NCI-H1930 (cell line): ENCODE data around the gene GDF7.
A peak's percentile ranks its signal among the peaks of the same experiment; 100 is the strongest.

Experiments
- DNase-seq, 2 experiments: peaks; one replicate each; lab custom pipeline; 2025; lab: John Stamatoyannopoulos, UW

GDF7 gene

GRCh38 chr2:20661421-20662307 lies 5.3 kb upstream of the GDF7 start:
- peak; percentile 27 to 67 for DNase-seq

- DNase-seq, result no peak
These were observed 4.5 kb upstream of the GDF7 start for GRCh38 chr2:20662308-20662937.

- no peak for DNase-seq
These were observed 3.5 kb upstream of the GDF7 start for GRCh38 chr2:20663196-20664070.

GRCh38 chr2:20664071-20664390 lies 2.9 kb upstream of the GDF7 start:
- no peak for DNase-seq

- DNase-seq, result no peak
These were observed 2.3 kb upstream of the GDF7 start for GRCh38 chr2:20664431-20665242.

- no peak for DNase-seq
These were observed 1.5 kb upstream of the GDF7 start for GRCh38 chr2:20665243-20666004.

- peak in 1 of 2 experiments; percentile 14 for DNase-seq
These were observed 990 bp upstream of the GDF7 start for GRCh38 chr2:20666005-20666303.

- no peak for DNase-seq
These were observed 197 bp downstream of the GDF7 start for GRCh38 chr2:20667151-20667530.

- no peak for DNase-seq
These were observed 822 bp downstream of the GDF7 start for GRCh38 chr2:20667531-20668401.

GRCh38 chr2:20668451-20668850 lies 1.5 kb downstream of the GDF7 start:
- DNase-seq, result no peak

- no peak for DNase-seq
These were observed 2.0 kb downstream of the GDF7 start for GRCh38 chr2:20668871-20669475.

GRCh38 chr2:20669562-20670314 lies 2.8 kb downstream of the GDF7 start:
- no peak for DNase-seq

GRCh38 chr2:20670315-20671035 lies 3.5 kb downstream of the GDF7 start:
- no peak for DNase-seq

- DNase-seq, result no peak
These were observed 4.2 kb downstream of the GDF7 start for GRCh38 chr2:20671036-20671735.

GRCh38 chr2:20671736-20672080 lies 4.8 kb downstream of the GDF7 start:
- DNase-seq, result no peak

- DNase-seq, result no peak
These were observed 5.4 kb downstream of the GDF7 start for GRCh38 chr2:20672201-20672951.

- DNase-seq, result no peak
These were observed 6.9 kb downstream of the GDF7 start for GRCh38 chr2:20673686-20674308.
